Thymus (tissue), 14 donors: ENCODE measurements around the gene ATG3. TPM values are rescaled to one million over a fixed set of nuclear protein-coding genes. Genes with fewer than 3 reads are reported as not detected.

ENCODE experiments used
- DNase-seq, 9 donors: peaks; one replicate each; pipeline ENCODE4 v3.0.0-alpha.2; 2013; ENCODE audit warnings: low spot score in 9 of 9, low read depth in 6 of 9, missing footprints in 1 of 9
- H3K27ac ChIP-seq, 2 donors: one replicate each; pipeline ENCODE4 v1.5.1; 2013; ENCODE audit warnings: control low read depth in 1 of 2, low read depth in 1 of 2, low read length in 1 of 2, mild to moderate bottlenecking in 1 of 2, moderate library complexity in 1 of 2
- H3K27me3 ChIP-seq, 2 donors: one replicate each; pipeline ENCODE4 v1.5.1; 2013; ENCODE audit warnings: low read length in 1 of 2; ENCODE audit not compliant: control insufficient read depth in 2 of 2, insufficient read depth in 1 of 2
- H3K36me3 ChIP-seq, 2 donors: one replicate each; pipeline ENCODE4 v1.5.1; 2013; ENCODE audit warnings: low read length in 1 of 2, mild to moderate bottlenecking in 1 of 2, moderate library complexity in 1 of 2; ENCODE audit not compliant: control insufficient read depth in 2 of 2, insufficient read depth in 2 of 2
- H3K4me1 ChIP-seq, 2 donors: one replicate each; pipeline ENCODE4 v1.5.1; 2013; ENCODE audit warnings: low read length in 2 of 2; ENCODE audit not compliant: control insufficient read depth in 2 of 2, insufficient read depth in 2 of 2
- H3K4me3 ChIP-seq, 2 donors: one replicate each; pipeline ENCODE4 v1.5.1; 2013; ENCODE audit warnings: low read length in 2 of 2, control low read depth in 1 of 2, mild to moderate bottlenecking in 1 of 2
- H3K9me3 ChIP-seq, 2 donors: one replicate each; pipeline ENCODE4 v1.5.1; 2013; ENCODE audit warnings: low read length in 1 of 2, mild to moderate bottlenecking in 1 of 2; ENCODE audit not compliant: control insufficient read depth in 2 of 2, insufficient read depth in 1 of 2
- WGBS: extraction: QIAGEN DNeasy Blood & Tissue Kit; methylation state at CpG from one replicate; pipeline ENCODE4 v1.1.7; 2013; 5-methylcytosine and 5-hydroxymethylcytosine counted together
- long read RNA-seq, 10 donors: transcript quantifications; one replicate each; lab custom pipeline, GENCODE V29; 2026
- polyA plus RNA-seq: library from polyadenylated mRNA; stranded (reverse); fragments of 200-250 nt; gene quantifications from one replicate; pipeline ENCODE4 v1.2.3, GENCODE V29; 2013
- total RNA-seq: library from RNA; stranded (reverse); fragments of 120-200 nt; gene quantifications from one replicate; pipeline ENCODE4 v1.2.4, GENCODE V29; 2013
- donor health status: healthy.

ATG3 gene
- total RNA-seq (73.1 TPM), polyA plus RNA-seq (56.4 TPM)
- long read RNA-seq, donor 1, partial matches to known transcripts: 0 of 2 reads
- long read RNA-seq, donor 1, other reads (novel, unspliced or antisense): 0 of 2 reads
- long read RNA-seq, donor 2, transcript ATG3-201 (12 exons, 1,570 nt): major isoform, 65 of 115 reads
- long read RNA-seq, donor 2, partial matches to known transcripts: 15 of 115 reads
- long read RNA-seq, donor 2, other reads (novel, unspliced or antisense): 26 of 115 reads
- long read RNA-seq, donor 3, transcript ATG3-201 (12 exons, 1,570 nt): major isoform, 52 of 143 reads
- long read RNA-seq, donor 3, partial matches to known transcripts: 84 of 143 reads
- long read RNA-seq, donor 3, other reads (novel, unspliced or antisense): 0 of 143 reads
- long read RNA-seq, donor 4, transcript ATG3-201 (12 exons, 1,570 nt): major isoform, 12 of 27 reads
- long read RNA-seq, donor 4, transcript ATG3-207 (2 exons, 2,758 nt): minor isoform, 5 of 27 reads
- long read RNA-seq, donor 4, partial matches to known transcripts: 0 of 27 reads
- long read RNA-seq, donor 4, other reads (novel, unspliced or antisense): 7 of 27 reads
- long read RNA-seq, donor 5, transcript ATG3-201 (12 exons, 1,570 nt): major isoform, 38 of 82 reads
- long read RNA-seq, donor 5, transcript ATG3-203 (6 exons, 560 nt): minor isoform, 6 of 82 reads
- long read RNA-seq, donor 5, partial matches to known transcripts: 29 of 82 reads
- long read RNA-seq, donor 5, other reads (novel, unspliced or antisense): 0 of 82 reads
- long read RNA-seq, donor 6, transcript ATG3-201 (12 exons, 1,570 nt): major isoform, 24 of 29 reads
- long read RNA-seq, donor 6, partial matches to known transcripts: 0 of 29 reads
- long read RNA-seq, donor 6, other reads (novel, unspliced or antisense): 0 of 29 reads
- long read RNA-seq, donor 7, transcript ATG3-201 (12 exons, 1,570 nt): major isoform, 29 of 44 reads
- long read RNA-seq, donor 7, partial matches to known transcripts: 6 of 44 reads
- long read RNA-seq, donor 7, other reads (novel, unspliced or antisense): 0 of 44 reads
- long read RNA-seq, donor 8, transcript ATG3-201 (12 exons, 1,570 nt): major isoform, 9 of 32 reads
- long read RNA-seq, donor 8, partial matches to known transcripts: 22 of 32 reads
- long read RNA-seq, donor 8, other reads (novel, unspliced or antisense): 0 of 32 reads
- long read RNA-seq, donor 9, transcript ATG3-201 (12 exons, 1,570 nt): major isoform, 18 of 41 reads
- long read RNA-seq, donor 9, partial matches to known transcripts: 10 of 41 reads
- long read RNA-seq, donor 9, other reads (novel, unspliced or antisense): 9 of 41 reads
- long read RNA-seq, donor 10, transcript ATG3-201 (12 exons, 1,570 nt): major isoform, 17 of 29 reads
- long read RNA-seq, donor 10, partial matches to known transcripts: 9 of 29 reads
- long read RNA-seq, donor 10, other reads (novel, unspliced or antisense): 0 of 29 reads

GRCh38 chr3:112561734-112562529 lies at the start of gene ATG3, which contains the start of gene SLC35A5:
TSS of gene ATG3 (minus strand) at chr3:112561962. CDS start at chr3:112561528, 434 bp downstream.
TSS of gene SLC35A5 (plus strand) at chr3:112562045. CDS start at chr3:112563404, 1,359 bp downstream.
- peak within 1 kb of the TSS; percentile 97 for H3K27ac ChIP-seq
- no peaks in the 10 kb centered on the region for H3K27me3 ChIP-seq
- H3K4me1 ChIP-seq: peaks cover 2 to 4% of the 10 kb centered on the region in 2 donors
- H3K9me3 ChIP-seq: peaks cover 0 to 3% of the 10 kb centered on the region in 2 donors
- peak; percentile 94 to 99 (median 98) for DNase-seq
- peaks cover 4 to 7% of the 10 kb centered on the region in 2 donors for H3K36me3 ChIP-seq
- under 1% methylated on average over 58 of the region's 58 CpGs for WGBS
- peak within 1 kb of the TSS; percentile 83 to 88 for H3K4me3 ChIP-seq

- no peaks in the 10 kb centered on the region for H3K4me1 ChIP-seq
- no peaks in the 10 kb centered on the region for H3K36me3 ChIP-seq
- H3K27me3 ChIP-seq: no peaks in the 10 kb centered on the region
- H3K9me3 ChIP-seq: no peaks in the 10 kb centered on the region
- WGBS: 95% methylated on average over 3 of the region's 3 CpGs
- no peak for DNase-seq
- no peak overlapping the region for H3K27ac ChIP-seq
- H3K4me3 ChIP-seq: no peak overlapping the region
These were observed 48.4 kb upstream of the ATG3 start for GRCh38 chr3:112610121-112610520.

- H3K36me3 ChIP-seq: no peaks in the 10 kb centered on the region
- no peaks in the 10 kb centered on the region for H3K4me1 ChIP-seq
- no peaks in the 10 kb centered on the region for H3K27me3 ChIP-seq
- no peak overlapping the region for H3K27ac ChIP-seq
- no peak for DNase-seq
- H3K4me3 ChIP-seq: no peak overlapping the region
- no peaks in the 10 kb centered on the region for H3K9me3 ChIP-seq
These were observed 46.1 kb upstream of the ATG3 start for GRCh38 chr3:112607863-112608262.

- WGBS: 98% methylated on average over 2 of the region's 2 CpGs
These were observed 44.3 kb upstream of the ATG3 start for GRCh38 chr3:112606098-112606497.

GRCh38 chr3:112605285-112605684 lies 43.5 kb upstream of the ATG3 start:
- Histone ChIP-seq H3K4me3 (no peak overlapping the region), H3K27me3 (no peaks in the 10 kb centered on the region), H3K27ac (no peak overlapping the region), H3K4me1 (no peaks in the 10 kb centered on the region), H3K36me3 (no peaks in the 10 kb centered on the region), H3K9me3 (no peaks in the 10 kb centered on the region)
- 78% methylated on average over 9 of the region's 9 CpGs for WGBS
- no peak for DNase-seq

More at GRCh38 chr3:112606098-112606497, 44.3 kb upstream of the ATG3 start:
- H3K4me1 ChIP-seq: no peaks in the 10 kb centered on the region
- no peak for DNase-seq
- no peaks in the 10 kb centered on the region for H3K9me3 ChIP-seq
- no peaks in the 10 kb centered on the region for H3K36me3 ChIP-seq
- H3K27me3 ChIP-seq: no peaks in the 10 kb centered on the region
- no peak overlapping the region for H3K4me3 ChIP-seq
- H3K27ac ChIP-seq: no peak overlapping the region

GRCh38 chr3:112604536-112604935 lies 42.8 kb upstream of the ATG3 start:
- H3K27me3 ChIP-seq: no peaks in the 10 kb centered on the region
- H3K36me3 ChIP-seq: no peaks in the 10 kb centered on the region
- H3K4me1 ChIP-seq: no peaks in the 10 kb centered on the region
- no peak overlapping the region for H3K4me3 ChIP-seq
- 32% methylated on average over 4 of the region's 4 CpGs for WGBS
- no peak overlapping the region for H3K27ac ChIP-seq
- H3K9me3 ChIP-seq: no peaks in the 10 kb centered on the region
- no peak for DNase-seq

- Histone ChIP-seq H3K4me3 (no peak overlapping the region), H3K27ac (no peak overlapping the region), H3K36me3 (no peaks in the 10 kb centered on the region), H3K27me3 (no peaks in the 10 kb centered on the region), H3K9me3 (no peaks in the 10 kb centered on the region), H3K4me1 (no peaks in the 10 kb centered on the region)
- no peak for DNase-seq
These were observed 40.6 kb upstream of the ATG3 start for GRCh38 chr3:112602217-112602838.

- Histone ChIP-seq H3K36me3 (peaks cover 0 to 8% of the 10 kb centered on the region in 2 donors), H3K9me3 (no peaks in the 10 kb centered on the region), H3K27ac (no peak overlapping the region), H3K4me3 (no peak overlapping the region), H3K4me1 (no peaks in the 10 kb centered on the region), H3K27me3 (no peaks in the 10 kb centered on the region)
- DNase-seq: no peak
These were observed 37.0 kb upstream of the ATG3 start for GRCh38 chr3:112598731-112599130.
